ENCODE data around the gene GALNT16.

GRCh38 chr14:69339426-69339825 lies 79.5 kb downstream of the GALNT16 start:
- TF ChIP-seq CTCF (IDR thresholded peaks at IDR 0.05) (no peak), POLR2A (IDR thresholded peaks at IDR 0.05) (no peak)
